Measurements from ENCODE around the gene PDXDC1. TPM values are rescaled to one million over a fixed set of nuclear protein-coding genes. Genes with fewer than 3 reads are reported as not detected.
"Not testable (repeated sequence)": the region's sequence is repeated elsewhere in the genome, so short reads cannot be mapped to it uniquely, and the experiment has no call there.

Gene PDXDC1
- total and polyA plus RNA-seq, 5 donors from 2014 or later, result 27.4 to 91.2 (median 29.7) TPM

GRCh38 chr16:15132719-15133428, 158.0 kb downstream of the PDXDC1 start:
- H3K27me3 Mint-ChIP-seq; H3K27me3 ChIP-seq (ENCODE audit: control insufficient read depth, insufficient read depth, low read length); H3K36me3 ChIP-seq (ENCODE audit: control insufficient read depth, insufficient read depth, low read length); H3K36me3 Mint-ChIP-seq; H3K4me3 Mint-ChIP-seq; DNase-seq; H3K4me3 ChIP-seq (ENCODE audit: low read depth, low read length); H3K27ac Mint-ChIP-seq; H3K27ac ChIP-seq (ENCODE audit: insufficient read depth, low read length, poor library complexity, severe bottlenecking); ATAC-seq (ENCODE audit: low read depth in 2 of 2); H3K4me1 Mint-ChIP-seq; H3K9me3 Mint-ChIP-seq; H3K4me1 ChIP-seq (ENCODE audit: control insufficient read depth, insufficient read depth, low read length, poor library complexity, severe bottlenecking); H3K9me3 ChIP-seq (ENCODE audit: control insufficient read depth in 2 of 2, low read length in 2 of 2): not testable (repeated sequence)

GRCh38 chr16:15133554-15133953, 158.7 kb downstream of the PDXDC1 start:
- not testable (repeated sequence) for H3K9me3 Mint-ChIP-seq; H3K27me3 Mint-ChIP-seq; H3K27me3 ChIP-seq (ENCODE audit: control insufficient read depth, insufficient read depth, low read length); H3K9me3 ChIP-seq (ENCODE audit: control insufficient read depth in 2 of 2, low read length in 2 of 2); H3K4me3 ChIP-seq (ENCODE audit: low read depth, low read length); H3K4me1 ChIP-seq (ENCODE audit: control insufficient read depth, insufficient read depth, low read length, poor library complexity, severe bottlenecking); H3K27ac ChIP-seq (ENCODE audit: insufficient read depth, low read length, poor library complexity, severe bottlenecking); DNase-seq; H3K27ac Mint-ChIP-seq; H3K36me3 ChIP-seq (ENCODE audit: control insufficient read depth, insufficient read depth, low read length); H3K4me3 Mint-ChIP-seq; H3K36me3 Mint-ChIP-seq; H3K4me1 Mint-ChIP-seq; ATAC-seq (ENCODE audit: low read depth in 2 of 2)

- ATAC-seq (ENCODE audit: low read depth in 2 of 2); H3K4me3 Mint-ChIP-seq; H3K36me3 ChIP-seq (ENCODE audit: control insufficient read depth, insufficient read depth, low read length); H3K9me3 Mint-ChIP-seq; H3K27me3 Mint-ChIP-seq; H3K27ac Mint-ChIP-seq; H3K9me3 ChIP-seq (ENCODE audit: control insufficient read depth in 2 of 2, low read length in 2 of 2); H3K4me3 ChIP-seq (ENCODE audit: low read depth, low read length); H3K27ac ChIP-seq (ENCODE audit: insufficient read depth, low read length, poor library complexity, severe bottlenecking); DNase-seq; H3K4me1 Mint-ChIP-seq; H3K27me3 ChIP-seq (ENCODE audit: control insufficient read depth, insufficient read depth, low read length); H3K36me3 Mint-ChIP-seq; H3K4me1 ChIP-seq (ENCODE audit: control insufficient read depth, insufficient read depth, low read length, poor library complexity, severe bottlenecking): not testable (repeated sequence)
Observed at GRCh38 chr16:15134752-15135482, 160.1 kb downstream of the PDXDC1 start.

GRCh38 chr16:15135483-15136360, 160.9 kb downstream of the PDXDC1 start:
- H3K9me3 ChIP-seq (ENCODE audit: control insufficient read depth in 2 of 2, low read length in 2 of 2); H3K27me3 Mint-ChIP-seq; H3K4me1 Mint-ChIP-seq; H3K27ac Mint-ChIP-seq; H3K36me3 ChIP-seq (ENCODE audit: control insufficient read depth, insufficient read depth, low read length); H3K36me3 Mint-ChIP-seq; H3K9me3 Mint-ChIP-seq; H3K4me3 Mint-ChIP-seq; H3K4me1 ChIP-seq (ENCODE audit: control insufficient read depth, insufficient read depth, low read length, poor library complexity, severe bottlenecking); H3K27me3 ChIP-seq (ENCODE audit: control insufficient read depth, insufficient read depth, low read length); H3K27ac ChIP-seq (ENCODE audit: insufficient read depth, low read length, poor library complexity, severe bottlenecking); H3K4me3 ChIP-seq (ENCODE audit: low read depth, low read length); ATAC-seq (ENCODE audit: low read depth in 2 of 2); DNase-seq: not testable (repeated sequence)

GRCh38 chr16:15137514-15137913, 162.7 kb downstream of the PDXDC1 start:
- not testable (repeated sequence) for DNase-seq; H3K27me3 ChIP-seq (ENCODE audit: control insufficient read depth, insufficient read depth, low read length); H3K36me3 Mint-ChIP-seq; H3K4me3 ChIP-seq (ENCODE audit: low read depth, low read length); H3K36me3 ChIP-seq (ENCODE audit: control insufficient read depth, insufficient read depth, low read length); ATAC-seq (ENCODE audit: low read depth in 2 of 2); H3K4me3 Mint-ChIP-seq; H3K27me3 Mint-ChIP-seq; H3K9me3 ChIP-seq (ENCODE audit: control insufficient read depth in 2 of 2, low read length in 2 of 2); H3K27ac Mint-ChIP-seq; H3K27ac ChIP-seq (ENCODE audit: insufficient read depth, low read length, poor library complexity, severe bottlenecking); H3K9me3 Mint-ChIP-seq; H3K4me1 Mint-ChIP-seq; H3K4me1 ChIP-seq (ENCODE audit: control insufficient read depth, insufficient read depth, low read length, poor library complexity, severe bottlenecking)

- H3K4me1 Mint-ChIP-seq; H3K4me3 ChIP-seq (ENCODE audit: low read depth, low read length); H3K36me3 Mint-ChIP-seq; H3K4me1 ChIP-seq (ENCODE audit: control insufficient read depth, insufficient read depth, low read length, poor library complexity, severe bottlenecking); H3K9me3 Mint-ChIP-seq; DNase-seq; H3K36me3 ChIP-seq (ENCODE audit: control insufficient read depth, insufficient read depth, low read length); H3K27ac ChIP-seq (ENCODE audit: insufficient read depth, low read length, poor library complexity, severe bottlenecking); H3K9me3 ChIP-seq (ENCODE audit: control insufficient read depth in 2 of 2, low read length in 2 of 2); H3K27me3 Mint-ChIP-seq; H3K4me3 Mint-ChIP-seq; H3K27me3 ChIP-seq (ENCODE audit: control insufficient read depth, insufficient read depth, low read length); H3K27ac Mint-ChIP-seq: not testable (repeated sequence)
- peak in 1 of 2 donors; percentile 39 for ATAC-seq (ENCODE audit: low read depth in 2 of 2)
Observed at GRCh38 chr16:15140444-15141365, 165.9 kb downstream of the PDXDC1 start.

GRCh38 chr16:15141586-15141985, 166.8 kb downstream of the PDXDC1 start:
- no peaks in the 10 kb centered on the region for H3K36me3 ChIP-seq (ENCODE audit: control insufficient read depth, insufficient read depth, low read length)
- no peak overlapping the region for H3K27ac Mint-ChIP-seq
- H3K4me3 ChIP-seq (ENCODE audit: low read depth, low read length), result no peak overlapping the region
- peak overlapping the region in 1 of 4 donors; percentile 52 for H3K4me3 Mint-ChIP-seq
- H3K9me3 ChIP-seq (ENCODE audit: control insufficient read depth in 2 of 2, low read length in 2 of 2), result no peaks in the 10 kb centered on the region
- DNase-seq, result no peak
- no peaks in the 10 kb centered on the region for H3K9me3 Mint-ChIP-seq
- no peak overlapping the region for H3K27ac ChIP-seq (ENCODE audit: insufficient read depth, low read length, poor library complexity, severe bottlenecking)
- H3K4me1 ChIP-seq (ENCODE audit: control insufficient read depth, insufficient read depth, low read length, poor library complexity, severe bottlenecking), result no peaks in the 10 kb centered on the region
- H3K27me3 ChIP-seq (ENCODE audit: control insufficient read depth, insufficient read depth, low read length), result no peaks in the 10 kb centered on the region
- H3K36me3 Mint-ChIP-seq, result no peaks in the 10 kb centered on the region
- H3K4me1 Mint-ChIP-seq, result peaks cover 0 to 6% (median 0%) of the 10 kb centered on the region in 4 donors
- no peak for ATAC-seq (ENCODE audit: low read depth in 2 of 2)
- no peaks in the 10 kb centered on the region for H3K27me3 Mint-ChIP-seq
